ENCODE measurements around the gene TSC22D3.

- TF ChIP-seq, protein P1, sequence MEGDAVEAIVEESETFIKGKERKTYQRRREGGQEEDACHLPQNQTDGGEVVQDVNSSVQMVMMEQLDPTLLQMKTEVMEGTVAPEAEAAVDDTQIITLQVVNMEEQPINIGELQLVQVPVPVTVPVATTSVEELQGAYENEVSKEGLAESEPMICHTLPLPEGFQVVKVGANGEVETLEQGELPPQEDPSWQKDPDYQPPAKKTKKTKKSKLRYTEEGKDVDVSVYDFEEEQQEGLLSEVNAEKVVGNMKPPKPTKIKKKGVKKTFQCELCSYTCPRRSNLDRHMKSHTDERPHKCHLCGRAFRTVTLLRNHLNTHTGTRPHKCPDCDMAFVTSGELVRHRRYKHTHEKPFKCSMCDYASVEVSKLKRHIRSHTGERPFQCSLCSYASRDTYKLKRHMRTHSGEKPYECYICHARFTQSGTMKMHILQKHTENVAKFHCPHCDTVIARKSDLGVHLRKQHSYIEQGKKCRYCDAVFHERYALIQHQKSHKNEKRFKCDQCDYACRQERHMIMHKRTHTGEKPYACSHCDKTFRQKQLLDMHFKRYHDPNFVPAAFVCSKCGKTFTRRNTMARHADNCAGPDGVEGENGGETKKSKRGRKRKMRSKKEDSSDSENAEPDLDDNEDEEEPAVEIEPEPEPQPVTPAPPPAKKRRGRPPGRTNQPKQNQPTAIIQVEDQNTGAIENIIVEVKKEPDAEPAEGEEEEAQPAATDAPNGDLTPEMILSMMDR (IDR thresholded peaks at IDR 0.05; ENCODE audit: low read length), result no peak
- no peak for TF ChIP-seq EZH2 (IDR thresholded peaks at IDR 0.05; ENCODE audit: borderline replicate concordance, low read length)
These were observed 59.4 kb downstream of the TSC22D3 start for GRCh38 chrX:107716118-107716684.

Data from OCI-LY1 (cell line).